Heart left ventricle (tissue), 16 donors: ENCODE measurements around the gene FLYWCH1. TPM values are rescaled to one million over a fixed set of nuclear protein-coding genes. Genes with fewer than 3 reads are reported as not detected.

ENCODE experiments used
- ATAC-seq, 4 donors: fragments of 200-7000 bp; cut with Tn5 transposase; one replicate each; pipeline ENCODE4 v1.9.1; 2020 to 2022; ENCODE audit warnings: moderate library complexity in 4 of 4, mild to moderate bottlenecking in 3 of 4, moderate number of reproducible peaks in 1 of 4
- DNase-seq, 5 donors: peaks; one replicate each; pipeline ENCODE4 v3.0.0-alpha.2; 2020
- H3K27ac ChIP-seq, 12 donors: fragments of 200-600 bp; sonication (generic) in 4 of 12; one replicate each; pipeline versions ENCODE4 v1.5.0 to v1.8.0; 2016 to 2022; ENCODE audit warnings: mild to moderate bottlenecking in 2 of 12
- H3K27me3 ChIP-seq, 9 donors: fragments of 200-600 bp; sonication (generic) in 2 of 9; one replicate each; pipeline versions ENCODE4 v1.5.1 to v1.8.0; 2016 to 2022; ENCODE audit warnings: mild to moderate bottlenecking in 3 of 9
- H3K36me3 ChIP-seq, 9 donors: fragments of 200-600 bp; sonication (generic) in 2 of 9; one replicate each; pipeline versions ENCODE4 v1.5.0 to v1.8.0; 2018 to 2022; ENCODE audit warnings: mild to moderate bottlenecking in 2 of 9
- H3K4me1 ChIP-seq, 12 donors: fragments of 200-600 bp; sonication (generic) in 4 of 12; one replicate each; pipeline versions ENCODE4 v1.5.0 to v1.8.0; 2016 to 2022; ENCODE audit warnings: mild to moderate bottlenecking in 3 of 12
- H3K4me3 ChIP-seq, 12 donors: fragments of 200-600 bp; sonication (generic) in 4 of 12; one replicate each; pipeline versions ENCODE4 v1.5.0 to v1.8.0; 2017 to 2022; ENCODE audit warnings: mild to moderate bottlenecking in 9 of 12, moderate library complexity in 4 of 12
- H3K9me3 ChIP-seq, 12 donors: fragments of 200-600 bp; sonication (generic) in 4 of 12; one replicate each; pipeline versions ENCODE4 v1.5.0 to v1.8.0; 2016 to 2022; ENCODE audit warnings: mild to moderate bottlenecking in 1 of 12
- CTCF ChIP-seq, 12 donors: fragments of 200-600 bp; sonication (generic) in 4 of 12; IDR thresholded peaks; one replicate each; pipeline versions ENCODE4 v1.5.0 to v1.8.0; 2018 to 2022; ENCODE audit warnings: antibody characterized with exemption in 12 of 12, mild to moderate bottlenecking in 5 of 12
- POLR2A ChIP-seq, 2 donors: fragments of 450-650 bp; IDR thresholded peaks; one replicate each; pipeline ENCODE4 v1.6.1; 2017; ENCODE audit warnings: antibody characterized with exemption in 2 of 2, mild to moderate bottlenecking in 2 of 2, moderate library complexity in 2 of 2
- WGBS, 4 donors: extraction: QIAGEN DNeasy Blood & Tissue Kit in 2 of 4; methylation state at CpG; one replicate each; pipeline versions ENCODE4 v1.1.5 to v1.1.7; 2013 to 2018; 5-methylcytosine and 5-hydroxymethylcytosine counted together
- intact Hi-C, 10 donors: fragments of 100-400 bp; cut with DNase I; formaldehyde crosslinking; loops; one replicate each; pipeline versions ENCODE4 v1.11.1 to v1.14.2; 2022
- polyA plus RNA-seq, 2 donors: library from polyadenylated mRNA; stranded (reverse); fragments of 200-250 nt; gene quantifications; one replicate each; pipeline ENCODE4 v1.2.3, GENCODE V29; 2013
- total RNA-seq, 9 donors: library from RNA; depleted of rRNA in 2 of 9; stranded (reverse); fragments of >200 nt in 2 of 9; fragmentation: NEBNext Ultra II Directional in 3 of 9; extraction: Animal tissue kit (Norgen Biotek cat#: 25700) in 3 of 9; gene quantifications; one replicate each; pipeline versions ENCODE4 v1.1.0 to v1.2.4, GENCODE V29; 2016 to 2023
- donor health status: ischemic (EF 13 %, LVEDD 7.1; RV severe dilation, severe dysfunction).
- donor health status: healthy with polysubstance abuse.
- donor health status: DM: no; HTN: yes; CAD: no.
- donor health status: DM: no; HTN: no; CAD: no.
- donor health status: ischemic (EF 25% LVEDD 6.9; RV normal size, moderate dysfunction).
- donor health status: ischemic (EF 25% LVEDD 5.7; RV mildly dilated, moderate dysfunction).
- donor health status: healthy.
- donor health status: DM: yes; HTN: yes; CAD: no.
- donor health status: ischemic (EF 35%, LVEDD 5.7; RV mildly dilated, moderate dysfunction).
- donor health status: nonischemic (EF 11% LVEDD 7.7; RV severe dilation, severe dysfunction).
- donor health status: DM: yes; HTN: yes; CAD: no.
- donor health status: PGD.
- donor health status: ischemic (EF 29% LVEDD 5.4; RV normal size, mild dysfunction).
- donor health status: nonischemic (EF 23%, LVEDD 6.1; RV moderate dilation, normal function).

The FLYWCH1 gene
- total and polyA plus RNA-seq, 11 donors = 26.3 to 48.4 (median 34.1) TPM

GRCh38 chr16:2955779-2956578 lies 44.2 kb downstream of the FLYWCH1 start:
- intact Hi-C loops = no loop called here
- DNase-seq (no peak), ATAC-seq (no peak)
- H3K27me3 ChIP-seq = peaks cover 12 to 71% (median 25%) of the 10 kb centered on the region in 9 donors
- H3K4me1 ChIP-seq = no peaks in the 10 kb centered on the region
- no peak overlapping the region for H3K4me3 ChIP-seq
- WGBS, 4 donors = 40 to 45% (median 42%) methylated on average over 14 to 21 of the region's 21 CpGs
- TF ChIP-seq POLR2A (IDR thresholded peaks at IDR 0.05) (no peak), CTCF (IDR thresholded peaks at IDR 0.05) (no peak)
- H3K36me3 ChIP-seq = no peaks in the 10 kb centered on the region
- H3K9me3 ChIP-seq = no peaks in the 10 kb centered on the region
- no peak overlapping the region for H3K27ac ChIP-seq

GRCh38 chr16:2956579-2956956 lies 44.8 kb downstream of the FLYWCH1 start:
- Histone ChIP-seq H3K27ac (no peak overlapping the region), H3K27me3 (peaks cover 15 to 77% (median 30%) of the 10 kb centered on the region in 9 donors)
- intact Hi-C loops = no loop called here

GRCh38 chr16:2959206-2959605 lies 47.5 kb downstream of the FLYWCH1 start:
- Histone ChIP-seq H3K27ac (no peak overlapping the region), H3K9me3 (no peaks in the 10 kb centered on the region), H3K4me3 (no peak overlapping the region), H3K27me3 (peaks cover 38 to 97% (median 56%) of the 10 kb centered on the region in 9 donors), H3K4me1 (peaks cover 3 to 18% (median 13%) of the 10 kb centered on the region in 12 donors), H3K36me3 (no peaks in the 10 kb centered on the region)
- no peak for ATAC-seq
- intact Hi-C loops = no loop called here
- DNase-seq = no peak
- WGBS, 4 donors = 65 to 74% (median 69%) methylated on average over 10 of the region's 10 CpGs
- TF ChIP-seq CTCF (IDR thresholded peaks at IDR 0.05) (no peak), POLR2A (IDR thresholded peaks at IDR 0.05) (no peak)

More at GRCh38 chr16:2956579-2956956, 44.8 kb downstream of the FLYWCH1 start:
- H3K9me3 ChIP-seq = no peaks in the 10 kb centered on the region
- H3K4me3 ChIP-seq = no peak overlapping the region
- DNase-seq = no peak
- H3K4me1 ChIP-seq = no peaks in the 10 kb centered on the region
- WGBS, 4 donors = 77 to 84% (median 79%) methylated on average over 11 of the region's 11 CpGs
- H3K36me3 ChIP-seq = no peaks in the 10 kb centered on the region
- TF ChIP-seq POLR2A (IDR thresholded peaks at IDR 0.05) = no peak
- no peak for TF ChIP-seq CTCF (IDR thresholded peaks at IDR 0.05)
- no peak for ATAC-seq

- H3K36me3 ChIP-seq = no peaks in the 10 kb centered on the region
- peaks cover 3 to 30% (median 23%) of the 10 kb centered on the region in 12 donors for H3K4me1 ChIP-seq
- no peak overlapping the region for H3K27ac ChIP-seq
- peaks cover 48 to 99% (median 58%) of the 10 kb centered on the region in 9 donors for H3K27me3 ChIP-seq
- H3K4me3 ChIP-seq = no peak overlapping the region
- no peak for ATAC-seq
- intact Hi-C loops = loop anchor here in 1 of 10 donors (10.0 kb wide), 1 partner anchor 86 kb away; no protein-coding TSS in a partner anchor
- no peak for DNase-seq
- H3K9me3 ChIP-seq = no peaks in the 10 kb centered on the region
- TF ChIP-seq CTCF (IDR thresholded peaks at IDR 0.05) (no peak), POLR2A (IDR thresholded peaks at IDR 0.05) (no peak)
- 72 to 83% (median 76%) methylated on average over 15 to 17 of the region's 17 CpGs for WGBS, 4 donors
These were observed 48.7 kb downstream of the FLYWCH1 start for GRCh38 chr16:2960183-2961010.
